Measurements from ENCODE around the gene IL16.

IL16 gene

DNA sequence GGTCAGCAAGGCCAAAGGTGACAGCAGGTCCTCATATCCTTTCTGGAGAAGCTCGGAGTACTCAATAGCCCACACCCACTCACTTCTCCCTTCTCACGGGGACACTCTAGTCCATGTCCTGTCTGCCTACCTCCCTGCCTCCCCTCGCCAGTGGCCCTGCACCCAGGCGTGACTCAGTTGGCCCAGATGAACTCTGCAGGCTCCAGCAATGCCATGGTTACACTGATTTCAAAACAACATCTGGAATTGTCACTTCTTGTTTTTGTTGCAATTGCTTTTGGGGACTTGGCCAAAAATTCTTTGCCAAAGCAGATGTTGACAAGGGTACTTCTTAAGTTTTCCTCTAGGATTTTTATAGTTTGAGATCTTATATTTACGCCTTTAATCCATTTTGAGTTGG lies 13.0 kb downstream of the IL16 start:
- no peak for DNase-seq

DNA sequence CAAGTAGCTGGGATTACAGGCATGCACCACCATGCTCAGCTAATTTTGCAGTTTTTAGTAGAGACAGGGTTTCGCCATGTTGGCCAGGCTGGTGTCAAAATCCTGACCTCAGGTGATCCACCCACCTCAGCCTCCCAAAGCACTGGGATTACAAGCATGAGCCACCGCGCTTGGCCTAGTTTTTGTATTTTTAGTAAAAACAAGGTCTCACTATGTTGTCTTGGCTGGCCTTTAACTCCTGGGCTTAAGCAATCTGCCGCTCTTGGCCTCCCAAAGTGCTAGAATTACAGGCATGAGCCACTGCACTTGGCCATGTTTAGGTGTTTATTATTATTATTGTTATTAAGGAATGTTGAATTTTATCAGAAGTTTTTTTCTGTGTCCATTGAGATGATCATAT lies 14.7 kb downstream of the IL16 start:
- DNase-seq: no peak

DNA sequence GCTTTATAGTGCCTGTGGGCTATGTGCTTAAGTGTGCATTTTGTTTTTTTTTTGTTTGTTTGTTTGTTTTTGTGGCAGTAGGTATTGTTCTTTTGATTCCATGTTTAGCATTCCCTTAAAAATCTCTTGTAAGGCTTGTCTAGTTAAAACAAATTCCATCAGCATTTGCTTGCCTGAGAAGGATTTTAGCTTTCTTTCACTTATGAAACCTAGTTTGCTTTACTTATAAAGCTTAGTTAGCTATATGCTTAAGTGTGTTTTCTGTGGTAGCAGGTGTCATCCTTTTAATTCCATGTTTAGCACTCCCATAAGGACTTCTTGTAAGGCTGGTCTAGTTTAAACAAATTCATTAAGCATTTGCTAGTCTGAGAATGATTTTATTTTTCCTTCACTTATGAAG lies 17.3 kb downstream of the IL16 start:
- DNase-seq: no peak

DNA sequence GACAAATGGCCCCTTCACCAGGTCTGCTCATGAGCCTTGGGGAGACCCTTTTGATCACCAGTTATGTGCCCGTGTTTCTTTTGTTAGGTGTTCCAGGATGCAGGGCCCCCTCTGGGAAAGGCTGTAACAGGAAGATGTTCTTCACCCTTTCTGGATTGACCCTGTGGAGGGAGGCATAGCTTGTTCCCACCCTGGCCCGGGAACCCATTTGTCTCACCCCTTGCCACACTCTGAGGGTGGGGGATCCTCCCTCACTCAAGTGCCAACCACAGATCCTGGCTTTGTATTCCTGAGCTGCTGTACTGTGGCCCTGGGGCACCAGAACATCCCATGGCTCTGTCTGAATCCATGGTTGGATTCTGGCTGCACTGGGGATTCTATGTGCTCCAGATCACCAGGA lies 18.9 kb downstream of the IL16 start:
- DNase-seq: no peak

DNA sequence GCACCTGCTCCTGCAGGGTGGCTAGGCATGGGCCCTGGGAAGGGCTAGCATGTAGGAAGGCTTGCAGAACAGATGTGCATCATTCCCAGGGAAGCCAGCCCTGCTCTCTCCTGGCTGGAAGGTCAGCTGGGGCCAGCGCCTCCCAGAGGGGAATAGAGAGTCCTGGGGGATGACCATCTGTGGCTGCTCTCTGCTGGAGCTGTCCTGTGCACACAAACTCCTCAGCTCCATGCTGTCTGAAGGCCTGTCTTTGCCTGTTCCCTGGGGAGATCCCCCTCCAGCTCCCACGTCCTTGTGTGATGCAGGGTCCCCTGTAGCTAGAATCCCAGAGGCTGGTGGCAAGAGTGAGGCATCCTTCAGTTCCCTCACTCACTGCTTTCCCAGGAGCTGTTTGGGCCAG lies 19.3 kb downstream of the IL16 start:
- DNase-seq: no peak

DNA sequence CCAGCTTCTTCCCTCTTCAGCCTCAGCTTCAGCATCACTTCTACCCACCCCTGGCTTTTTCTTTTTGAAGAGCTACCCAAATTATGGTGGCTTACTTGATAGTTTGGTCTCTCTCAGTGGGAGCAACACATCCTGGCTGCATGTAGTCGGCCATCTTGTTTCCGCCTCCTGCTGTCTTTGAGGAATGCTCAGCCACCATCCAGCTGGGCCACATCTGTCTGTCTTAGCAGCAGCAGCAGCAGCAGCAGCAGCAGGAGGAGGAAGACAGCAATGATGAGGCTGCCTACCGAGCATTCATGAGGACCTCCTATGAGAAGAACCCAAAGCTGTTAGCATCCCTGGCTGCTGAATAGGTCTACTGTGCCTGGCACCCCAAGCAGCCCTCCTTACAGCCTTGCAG lies 19.7 kb downstream of the IL16 start:
- DNase-seq: no peak

DNA sequence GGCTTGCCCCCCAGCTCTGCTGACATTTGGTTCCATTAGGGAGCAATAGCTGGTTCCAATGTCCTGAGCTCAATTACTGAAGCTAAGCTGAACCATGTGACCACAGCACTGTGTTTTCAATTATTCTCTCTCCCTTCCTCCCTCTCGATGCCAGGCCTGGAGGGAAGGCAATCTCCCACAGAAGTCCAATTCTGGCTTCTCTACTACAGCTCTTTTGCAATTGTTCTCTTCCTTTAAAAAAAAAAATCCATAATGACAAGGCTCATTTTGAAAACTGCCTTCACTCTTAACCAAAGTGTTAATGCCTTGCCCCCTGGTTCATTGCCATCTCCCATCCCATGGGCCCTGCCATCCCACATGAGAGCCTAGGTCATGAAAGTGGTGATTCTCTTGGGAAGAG lies 24.8 kb downstream of the IL16 start:
- DNase-seq: no peak

DNA sequence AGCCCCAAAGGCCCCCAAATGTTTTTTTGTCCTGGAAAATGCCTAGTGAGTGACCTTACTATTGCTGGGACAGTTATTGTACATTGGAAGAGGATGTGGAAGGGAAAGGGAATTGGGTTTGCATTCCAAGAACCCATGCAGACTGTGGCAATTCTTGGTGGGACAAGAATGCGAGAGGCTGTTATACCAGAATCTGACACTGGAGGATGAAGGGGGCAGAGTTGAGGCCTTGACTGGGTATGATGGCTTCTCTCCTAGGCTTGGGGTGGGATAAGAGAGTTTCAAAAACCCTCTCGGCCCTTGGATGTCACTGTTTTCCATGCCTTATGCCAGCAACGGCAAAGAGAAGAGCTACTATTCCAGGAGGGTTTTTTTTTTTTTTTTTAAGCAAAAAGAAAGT lies 25.3 kb downstream of the IL16 start:
- no peak for DNase-seq

DNA sequence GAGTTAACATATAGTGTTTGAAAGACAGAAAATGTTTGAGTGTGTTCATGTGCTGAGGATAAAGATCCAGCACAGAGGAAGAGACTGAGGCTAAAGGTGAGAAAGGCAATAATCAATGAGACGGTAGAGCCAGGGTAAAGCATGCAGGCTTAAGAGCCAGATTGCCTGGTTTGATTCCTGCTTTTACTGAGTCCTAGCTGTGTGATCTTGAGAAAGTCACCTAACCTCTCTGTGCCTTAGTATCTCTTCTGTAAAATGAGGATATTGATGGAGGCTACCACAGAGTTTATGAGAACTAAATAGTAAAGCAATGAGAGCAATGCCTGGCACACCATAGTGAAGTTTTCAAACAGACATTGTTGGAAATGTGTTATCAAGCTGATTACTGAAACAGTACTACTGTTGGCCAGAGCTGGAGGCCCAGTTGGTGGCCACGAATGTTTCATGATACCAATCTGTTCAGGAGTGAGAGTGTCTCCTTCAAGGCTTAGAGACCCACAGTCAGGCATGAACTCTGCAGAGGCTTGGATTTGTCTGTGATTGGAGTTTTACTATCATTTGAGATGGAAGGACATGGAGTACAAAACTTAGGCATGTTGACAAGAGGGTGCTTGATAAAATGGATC lies 26.8 kb downstream of the IL16 start:
- DNase-seq: no peak

DNA sequence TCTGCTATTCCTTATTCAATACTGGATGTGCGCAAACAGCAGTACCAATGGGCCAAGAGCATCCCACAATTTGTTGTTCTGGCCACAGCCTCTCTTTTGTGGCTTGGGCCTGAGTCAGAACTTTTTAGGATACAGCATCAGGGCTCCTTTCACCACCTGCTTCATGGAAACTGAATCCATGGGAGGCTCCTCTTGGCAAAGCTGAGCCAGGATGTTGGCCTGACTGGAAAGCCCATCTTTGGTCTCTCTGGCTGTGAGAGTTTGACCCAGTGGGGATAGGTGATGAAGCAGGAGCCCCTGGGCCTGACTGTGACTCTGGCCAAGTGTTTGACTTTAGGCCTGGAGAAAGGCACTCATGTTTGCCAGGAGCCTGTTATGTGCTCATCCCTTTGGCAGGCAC lies 27.6 kb downstream of the IL16 start:
- DNase-seq: no peak

DNA sequence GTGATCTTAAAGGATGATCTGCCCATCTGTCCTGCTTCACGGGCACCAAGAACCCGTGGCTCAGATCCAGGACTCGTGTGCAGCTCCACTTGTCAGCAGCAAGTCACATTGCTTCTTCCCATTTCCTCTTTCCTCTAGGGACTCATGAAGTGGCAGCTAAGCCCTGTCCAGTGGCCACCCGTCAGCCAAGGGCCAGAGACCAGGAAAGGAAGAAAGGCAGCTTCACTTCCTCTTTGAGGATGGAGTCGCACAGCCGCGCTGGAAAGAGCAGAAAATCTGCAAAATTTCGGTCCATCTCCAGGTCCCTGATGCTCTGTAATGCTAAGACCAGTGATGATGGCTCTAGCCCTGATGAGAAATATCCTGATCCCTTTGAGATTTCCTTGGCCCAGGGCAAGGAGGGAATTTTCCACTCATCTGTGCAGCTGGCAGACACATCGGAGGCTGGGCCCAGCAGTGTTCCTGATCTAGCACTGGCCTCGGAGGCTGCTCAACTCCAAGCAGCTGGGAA lies 28.5 kb downstream of the IL16 start:
- DNase-seq: no peak

DNA sequence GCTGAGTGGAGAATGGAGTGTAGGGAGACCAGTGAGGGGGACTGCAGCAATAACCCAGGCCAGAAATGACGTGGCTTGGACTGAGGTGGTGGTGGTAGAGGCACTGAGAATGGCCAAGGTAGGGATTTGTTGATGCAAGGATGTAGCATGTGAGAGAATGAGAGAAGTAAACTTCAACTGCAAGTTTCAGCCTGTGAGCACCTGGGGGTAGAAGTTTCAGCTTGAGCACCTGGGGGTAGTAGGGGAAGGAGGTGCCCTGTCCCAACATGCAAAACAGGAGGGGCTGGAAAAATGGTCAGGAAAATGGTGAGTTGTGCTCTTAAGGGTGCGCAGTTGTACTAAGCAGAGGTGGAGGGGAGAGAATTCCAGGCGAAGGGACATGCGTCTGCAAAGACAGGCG lies 31.0 kb downstream of the IL16 start:
- no peak for DNase-seq

DNA sequence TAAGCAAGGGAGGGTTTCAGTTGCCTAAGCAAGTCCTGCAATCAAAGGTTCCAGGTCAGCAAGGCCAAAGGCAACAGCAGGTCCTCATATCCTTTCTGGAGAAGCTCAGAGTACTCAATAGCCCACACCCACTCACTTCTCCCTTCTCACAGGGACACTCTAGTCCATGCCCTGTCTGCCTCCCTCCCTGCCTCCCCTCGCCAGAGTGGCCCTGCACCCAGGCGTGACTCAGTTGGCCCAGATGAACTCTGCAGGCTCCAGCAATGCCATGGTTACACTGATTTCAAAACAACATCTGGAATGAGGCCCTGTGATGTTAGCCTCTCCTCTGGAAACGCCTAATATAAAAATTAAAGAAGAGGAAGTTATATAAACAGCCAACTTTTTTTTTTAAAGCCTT lies 32.9 kb downstream of the IL16 start:
- no peak for DNase-seq

DNA sequence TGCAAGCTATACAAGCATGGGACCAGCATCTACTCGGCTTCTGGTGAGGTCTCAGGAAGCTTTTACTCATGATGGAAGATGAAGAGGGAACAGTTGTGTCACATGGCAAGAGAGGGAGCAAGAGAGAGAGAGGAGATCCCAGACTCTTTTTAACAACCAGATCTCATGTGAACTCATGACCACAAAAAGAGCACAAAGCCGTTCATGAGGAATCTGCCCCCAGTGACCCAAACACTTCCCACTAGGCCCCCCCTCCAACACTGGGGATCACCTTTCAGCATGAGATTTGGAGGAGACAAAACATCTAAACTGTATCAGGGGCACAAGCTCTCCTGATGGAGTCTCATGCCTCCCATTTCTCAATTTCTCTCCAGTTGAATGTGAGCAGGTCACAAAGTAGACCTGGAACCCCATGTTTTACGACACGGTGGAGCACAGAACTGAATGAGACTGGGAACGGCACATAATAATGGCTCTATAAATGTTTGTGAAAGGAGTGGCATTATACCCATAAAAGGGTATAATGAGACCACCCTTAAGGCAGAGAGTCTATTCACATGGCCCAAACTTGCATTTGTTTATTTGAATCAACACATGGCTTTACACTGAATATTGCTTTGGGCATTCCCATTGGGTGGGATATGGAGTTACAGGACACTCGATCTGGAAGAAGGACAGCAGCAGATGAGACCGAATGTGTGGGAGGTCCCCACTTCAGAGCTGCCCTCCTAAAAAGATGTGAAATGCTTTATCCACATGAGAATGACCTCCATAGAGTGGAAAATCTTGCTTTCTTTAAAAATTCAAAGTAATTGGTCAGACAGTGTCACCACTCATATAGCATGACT lies 38.8 kb downstream of the IL16 start:
- DNase-seq: no peak

DNA sequence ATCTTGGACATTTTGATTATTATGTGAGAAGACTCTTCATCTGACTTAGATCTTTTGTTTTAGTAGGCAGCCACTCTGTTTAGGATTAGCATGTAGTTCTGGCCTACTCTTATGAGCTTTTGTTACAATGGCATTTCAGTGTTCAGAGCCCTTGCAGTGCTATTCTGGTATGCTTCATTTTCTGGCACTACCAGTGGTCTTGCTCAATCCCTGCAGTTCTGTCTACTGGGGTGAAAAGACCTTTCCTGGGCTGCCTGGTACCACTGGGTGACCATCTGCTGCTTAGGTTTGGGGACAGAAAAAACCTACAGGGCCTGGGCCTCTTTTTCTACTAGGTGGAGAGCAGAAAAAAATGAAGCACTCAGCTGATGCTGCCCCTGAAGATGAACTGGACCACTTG lies 42.5 kb downstream of the IL16 start:
- DNase-seq: no peak

DNA sequence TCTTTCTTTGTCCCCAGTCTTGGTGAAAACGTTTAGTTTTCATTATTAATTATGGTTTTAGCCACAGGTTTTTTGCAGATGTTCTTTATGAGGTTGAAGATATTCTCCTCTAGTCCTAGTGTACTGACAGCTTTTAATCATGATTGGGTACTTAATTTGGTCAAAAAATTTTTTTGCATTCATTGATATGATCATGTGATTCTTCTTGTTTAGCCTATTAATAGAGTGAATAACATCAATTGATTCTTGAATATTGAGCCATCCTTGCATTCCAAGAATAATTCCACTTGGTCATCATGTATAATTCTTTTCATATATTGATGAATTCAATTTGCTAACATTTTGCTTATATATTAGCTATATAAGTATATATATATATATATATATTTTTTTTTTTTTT lies 46.1 kb downstream of the IL16 start:
- no peak for DNase-seq

DNA sequence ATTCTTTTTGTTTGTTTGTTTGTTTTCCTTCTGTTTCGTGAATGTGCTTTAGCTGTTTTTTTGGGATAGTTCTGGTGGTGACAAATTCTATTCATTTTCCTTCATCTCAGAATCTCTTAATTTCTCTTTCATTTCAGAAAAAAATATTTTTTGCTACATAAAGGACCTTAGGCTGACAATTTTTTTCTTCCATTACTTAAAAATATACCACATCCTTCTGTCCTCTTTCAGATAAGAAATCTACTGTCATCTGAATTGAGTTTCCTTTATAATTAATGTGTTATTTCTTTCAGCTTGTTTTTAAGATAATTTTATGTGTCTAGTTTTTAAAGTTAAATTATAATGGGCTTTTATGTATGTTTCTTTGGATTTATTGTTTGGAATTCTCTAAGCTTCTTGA lies 47.6 kb downstream of the IL16 start:
- DNase-seq: no peak

DNA sequence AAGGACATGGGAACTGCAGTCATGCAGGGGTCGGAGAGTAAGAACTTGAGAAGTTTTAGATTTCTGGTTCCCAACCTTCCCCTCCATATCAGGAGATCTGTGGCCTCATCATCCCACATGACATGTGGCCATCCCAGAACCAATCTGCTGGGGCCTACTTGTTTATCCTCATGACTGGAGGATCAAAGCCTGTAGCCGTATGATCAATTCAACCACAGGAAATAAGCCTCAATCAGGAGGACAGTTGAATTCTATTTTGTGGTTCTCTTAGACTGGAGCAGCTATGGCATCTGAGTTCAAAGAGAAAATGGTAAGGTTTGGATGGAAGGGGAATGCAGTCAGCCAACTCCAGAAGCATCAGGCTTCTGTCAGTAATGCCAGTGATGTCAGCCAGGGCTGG lies 57.2 kb downstream of the IL16 start:
- no peak for DNase-seq

DNA sequence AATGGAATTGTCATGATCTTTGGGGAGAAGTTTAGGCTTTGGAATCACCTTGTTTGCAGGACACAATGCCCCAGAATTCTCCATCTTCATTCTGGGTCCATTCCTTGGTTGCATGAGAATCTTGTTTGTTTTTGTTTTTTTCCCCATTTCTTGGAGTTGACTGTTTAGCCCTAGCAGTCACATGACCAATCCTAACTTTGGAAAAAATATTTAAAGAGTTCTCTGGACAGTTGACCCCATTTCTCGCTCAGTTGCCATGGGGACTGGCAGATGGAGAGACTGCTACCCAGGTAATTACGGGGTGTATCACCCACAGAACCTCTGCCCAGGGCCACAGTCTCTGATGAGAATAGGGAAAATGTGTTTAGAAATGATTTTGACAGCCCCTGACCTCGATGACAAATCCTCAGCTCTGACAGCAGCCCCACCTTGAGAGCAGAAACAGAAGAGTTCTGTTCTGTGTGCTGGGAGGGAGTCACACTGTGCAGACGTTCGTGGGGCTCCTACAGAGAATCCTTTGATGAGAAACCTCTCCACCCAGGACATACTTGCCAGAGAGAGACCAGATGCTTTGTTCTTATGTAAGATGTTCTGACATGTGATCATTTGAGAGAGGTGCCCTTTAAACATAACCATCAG lies 57.7 kb downstream of the IL16 start:
- no peak for DNase-seq

DNA sequence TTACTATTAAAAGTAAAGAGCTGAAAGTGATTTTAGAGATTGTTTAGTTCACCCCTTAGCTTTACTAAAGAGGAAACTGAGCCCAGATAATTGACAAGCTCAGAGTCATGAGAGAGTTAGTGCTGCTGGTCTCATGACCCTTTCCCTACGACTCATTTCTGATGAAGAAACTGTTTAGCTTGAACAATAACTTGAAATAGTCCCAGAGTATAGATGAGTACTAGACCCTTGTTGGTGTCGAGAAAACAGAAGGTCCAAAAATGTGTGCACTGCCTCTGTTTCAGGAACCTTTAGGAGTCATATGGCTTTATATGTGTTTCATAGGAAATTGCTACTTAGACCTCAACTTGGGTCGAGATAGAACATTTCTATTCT lies 58.2 kb downstream of the IL16 start:
- no peak for DNase-seq

DNA sequence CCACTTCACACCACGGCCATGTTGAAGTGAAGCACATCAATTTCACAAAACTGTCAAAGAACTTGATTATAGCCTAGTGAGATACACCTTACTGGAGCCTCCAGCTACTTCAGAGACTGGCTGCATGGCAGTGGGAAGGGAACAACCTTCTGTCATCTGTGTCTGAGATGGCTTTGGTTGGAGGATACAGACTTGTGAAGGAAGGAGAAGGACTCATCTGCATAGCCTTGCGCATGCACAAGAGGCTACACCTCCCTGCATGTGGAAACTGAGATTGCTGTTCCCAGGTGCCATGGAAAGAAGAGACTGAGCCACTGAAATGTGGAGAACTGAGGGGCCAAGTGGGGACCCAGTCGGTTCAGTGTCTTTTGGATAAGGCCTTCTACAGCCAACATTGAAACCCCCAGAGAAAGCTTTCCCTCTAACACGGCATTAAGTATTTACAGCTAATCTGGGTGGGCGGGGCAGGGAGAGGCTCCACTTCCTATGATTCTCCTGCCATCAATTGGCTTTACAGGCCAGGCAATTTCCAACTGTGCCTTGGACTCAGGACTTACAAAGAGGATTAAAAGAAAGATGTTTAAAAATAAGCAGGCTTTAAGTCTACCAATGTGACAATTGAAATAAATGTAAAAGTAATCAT lies 58.8 kb downstream of the IL16 start:
- DNase-seq: no peak

DNA sequence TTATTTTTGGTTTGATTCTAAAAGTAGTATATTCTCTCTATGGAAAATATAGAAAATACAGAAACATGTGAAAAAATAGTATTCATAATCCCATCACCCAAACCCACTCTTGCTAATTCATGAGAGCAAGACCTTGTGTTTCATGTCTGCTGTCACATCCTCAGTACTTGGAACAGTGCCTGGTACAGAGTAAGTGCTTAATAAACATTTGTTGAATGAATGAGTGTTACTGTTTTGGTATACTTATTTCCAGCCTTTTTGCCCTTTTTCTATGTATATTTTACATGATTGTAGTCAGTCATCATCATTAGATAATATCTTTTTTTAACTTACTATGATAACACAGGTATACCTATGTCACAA lies 59.3 kb downstream of the IL16 start:
- no peak for DNase-seq

DNA sequence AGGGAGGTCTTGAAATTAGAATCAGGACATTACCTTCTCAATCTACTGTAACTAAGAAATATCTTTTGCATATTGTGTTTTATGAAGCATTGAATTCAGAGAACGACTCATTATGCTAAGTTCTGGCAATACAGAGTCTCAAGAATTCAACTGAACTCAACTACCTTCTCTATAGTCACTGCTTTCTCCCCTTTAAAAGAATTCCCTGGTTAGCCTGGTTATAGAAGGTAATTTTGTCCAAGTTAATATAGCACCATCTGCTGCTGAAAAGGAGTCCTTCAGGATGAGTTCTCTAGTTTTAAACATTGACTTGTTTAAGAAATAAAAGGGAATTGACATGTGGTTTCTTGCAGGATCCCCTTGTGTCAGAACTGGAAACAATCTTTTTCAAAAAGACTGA lies 60.2 kb downstream of the IL16 start:
- no peak for DNase-seq

DNA sequence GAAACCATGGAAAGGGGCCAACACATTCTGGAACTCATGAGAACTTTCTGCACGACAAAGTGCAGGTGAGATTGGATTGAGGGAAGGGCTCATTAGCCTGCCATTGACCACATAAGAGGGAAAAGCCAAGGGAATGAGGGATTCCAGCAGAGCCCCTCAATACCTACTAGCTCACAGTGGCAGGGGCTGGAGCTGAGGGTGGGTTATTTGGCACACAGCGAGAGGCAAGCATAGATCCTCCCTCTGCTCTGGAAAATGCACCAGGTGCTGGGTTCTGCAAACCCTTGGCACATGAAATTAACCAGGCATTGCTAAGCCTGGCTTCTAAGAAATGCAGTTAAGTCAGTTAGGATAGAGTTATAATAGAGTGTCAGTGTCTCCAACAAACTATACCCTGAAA lies 60.8 kb downstream of the IL16 start:
- DNase-seq: no peak

Data from stimulated activated naive CD4-positive, alpha-beta T cell (primary cell).